ENCODE data around the gene MRFAP1. TPM values are rescaled to one million over a fixed set of nuclear protein-coding genes. Genes with fewer than 3 reads are reported as not detected.
A peak's percentile ranks its signal among the peaks of the same experiment; 100 is the strongest.

Gene MRFAP1
- 38.7 TPM for total RNA-seq (2013)
- polyA plus RNA-seq, result 100 to 1,000 TPM in 2 of 3 donors, 10 to 100 TPM in 1; 72.1 to 180 (median 171) TPM
- 21.3 and 59.6 TPM in 2 replicates for polyA minus RNA-seq
- 47.3 to 123 (median 78.0) reads per million in 11 experiments for total RNA-seq

DNA sequence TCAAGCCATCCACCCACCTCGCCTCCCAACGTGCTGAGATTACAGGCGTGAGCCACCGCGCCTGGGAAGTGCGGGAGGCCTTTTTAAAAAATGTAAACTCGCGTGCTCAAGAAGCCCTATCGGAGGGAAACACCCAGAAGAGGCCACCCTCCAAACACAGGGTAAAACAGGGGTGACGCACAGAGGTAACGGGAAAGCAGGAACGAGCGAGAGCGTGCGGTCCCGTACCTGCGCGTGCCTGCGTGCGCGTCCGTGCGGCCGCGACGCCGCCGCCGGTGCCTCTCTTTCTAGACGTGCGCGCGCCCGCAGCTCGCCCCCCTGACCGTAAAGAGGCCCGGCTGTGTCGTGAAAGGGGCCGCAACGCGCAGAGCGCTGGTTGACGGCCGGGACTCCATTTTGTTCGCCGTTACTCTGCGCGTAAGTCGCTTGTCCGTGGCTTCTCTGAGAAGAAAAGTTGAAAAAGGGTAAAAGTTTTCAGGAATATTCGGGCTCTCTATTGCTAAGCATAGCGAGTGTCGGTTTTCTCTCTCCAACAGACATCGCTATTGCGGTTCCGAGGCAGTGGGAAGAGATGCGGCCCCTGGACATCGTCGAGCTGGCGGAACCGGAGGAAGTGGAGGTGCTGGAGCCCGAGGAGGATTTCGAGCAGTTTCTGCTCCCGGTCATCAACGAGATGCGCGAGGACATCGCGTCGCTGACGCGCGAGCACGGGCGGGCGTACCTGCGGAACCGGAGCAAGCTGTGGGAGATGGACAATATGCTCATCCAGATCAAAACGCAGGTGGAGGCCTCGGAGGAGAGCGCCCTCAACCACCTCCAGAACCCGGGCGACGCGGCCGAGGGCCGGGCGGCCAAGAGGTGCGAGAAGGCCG, at the start of gene MRFAP1:
Gene MRFAP1, plus strand, starts transcription at position 394 of the 872 bp plus-strand sequence. Its CDS starts 178 bp downstream, at position 572.
- peaks cover under 1 to 3% (median 1%) of the 10 kb centered on the region in 7 donors for H3K9me3 Mint-ChIP-seq
- TF ChIP-seq, protein P1, sequence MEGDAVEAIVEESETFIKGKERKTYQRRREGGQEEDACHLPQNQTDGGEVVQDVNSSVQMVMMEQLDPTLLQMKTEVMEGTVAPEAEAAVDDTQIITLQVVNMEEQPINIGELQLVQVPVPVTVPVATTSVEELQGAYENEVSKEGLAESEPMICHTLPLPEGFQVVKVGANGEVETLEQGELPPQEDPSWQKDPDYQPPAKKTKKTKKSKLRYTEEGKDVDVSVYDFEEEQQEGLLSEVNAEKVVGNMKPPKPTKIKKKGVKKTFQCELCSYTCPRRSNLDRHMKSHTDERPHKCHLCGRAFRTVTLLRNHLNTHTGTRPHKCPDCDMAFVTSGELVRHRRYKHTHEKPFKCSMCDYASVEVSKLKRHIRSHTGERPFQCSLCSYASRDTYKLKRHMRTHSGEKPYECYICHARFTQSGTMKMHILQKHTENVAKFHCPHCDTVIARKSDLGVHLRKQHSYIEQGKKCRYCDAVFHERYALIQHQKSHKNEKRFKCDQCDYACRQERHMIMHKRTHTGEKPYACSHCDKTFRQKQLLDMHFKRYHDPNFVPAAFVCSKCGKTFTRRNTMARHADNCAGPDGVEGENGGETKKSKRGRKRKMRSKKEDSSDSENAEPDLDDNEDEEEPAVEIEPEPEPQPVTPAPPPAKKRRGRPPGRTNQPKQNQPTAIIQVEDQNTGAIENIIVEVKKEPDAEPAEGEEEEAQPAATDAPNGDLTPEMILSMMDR (IDR thresholded peaks at IDR 0.05), result no peak

DNA sequence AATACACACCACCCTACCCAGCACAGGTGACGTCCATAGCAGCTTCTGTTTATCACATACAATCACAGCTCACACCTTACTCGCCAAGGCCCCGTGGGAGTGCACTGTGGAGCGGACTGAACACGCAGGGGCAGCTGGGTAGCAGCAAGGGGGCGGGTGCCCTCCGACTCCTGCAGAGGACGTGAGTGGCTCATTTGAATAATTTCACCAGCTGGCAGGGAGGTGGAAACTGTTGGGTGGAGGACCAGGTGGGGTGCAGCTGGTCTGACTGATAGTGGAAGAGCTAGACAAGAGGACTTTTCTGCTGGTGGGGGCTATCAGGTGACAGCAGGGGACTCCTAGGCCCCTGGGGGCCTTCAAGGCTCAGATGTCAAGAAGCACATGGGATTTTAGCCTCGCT, 49.2 kb upstream of the MRFAP1 start:
- Histone ChIP-seq H3K79me2 (ENCODE audit: insufficient read depth, low read length) (no peaks in the 10 kb centered on the region), H3K4me1 (ENCODE audit: control insufficient read depth in 1 of 2, insufficient read depth in 2 of 2, low read length in 2 of 2) (no peaks in the 10 kb centered on the region), H3K9ac (ENCODE audit: insufficient read depth, low read length, poor library complexity, severe bottlenecking) (no peak overlapping the region), H3K36me3 (replicated peaks in 1 of 2; ENCODE audit: control insufficient read depth in 1 of 2, insufficient read depth in 2 of 2, low read length in 2 of 2) (peaks cover 77 to 95% of the 10 kb centered on the region in 2 donors), H3K27ac (ENCODE audit: low read depth in 1 of 2, low read length in 2 of 2) (no peak overlapping the region), H2AFZ (ENCODE audit: insufficient read depth, low read depth, low read length, poor library complexity, severe bottlenecking) (no peak overlapping the region), H4K20me1 (ENCODE audit: insufficient read depth, low read length) (no peaks in the 10 kb centered on the region), H3K4me3 (replicated peaks in 1 of 3; ENCODE audit: low read depth in 2 of 3, low read length in 3 of 3) (no peak overlapping the region), H3K9me3 (replicated peaks in 1 of 2; ENCODE audit: control insufficient read depth in 1 of 2, insufficient read depth in 1 of 2, low read length in 2 of 2) (no peaks in the 10 kb centered on the region), H3K27me3 (ENCODE audit: control insufficient read depth in 2 of 2, insufficient read depth in 2 of 2, low read length in 2 of 2) (no peaks in the 10 kb centered on the region), H3K4me2 (replicated peaks; ENCODE audit: extremely low read depth, low read length, poor library complexity, severe bottlenecking) (no peak overlapping the region)
- intact Hi-C loops (cut with micrococcal nuclease), result no loop called here
- no peak overlapping the region for H3K4me3 Mint-ChIP-seq
- WGBS (ENCODE audit: insufficient coverage), result 94% methylated on average over 6 of the region's 9 CpGs
- peak overlapping the region in 2 of 7 donors; percentile 22 to 58 for H3K27ac Mint-ChIP-seq
- no peak for DNase-seq
- peaks cover 76 to 95% of the 10 kb centered on the region in 2 donors for H3K36me3 Mint-ChIP-seq
- TF ChIP-seq, protein P1 (IDR thresholded peaks at IDR 0.05), result no peak
- H3K9me3 Mint-ChIP-seq, result no peaks in the 10 kb centered on the region
- H3K4me1 Mint-ChIP-seq, result no peaks in the 10 kb centered on the region
- H3K27me3 Mint-ChIP-seq (ENCODE audit: low read depth in 3 of 3), result peaks cover 0 to 2% (median 0%) of the 10 kb centered on the region in 3 donors

More for the DNA sequence above, at the start of gene MRFAP1:
- Histone ChIP-seq H3K4me1 (ENCODE audit: control insufficient read depth in 1 of 2, insufficient read depth in 2 of 2, low read length in 2 of 2) (peaks cover 20 to 29% of the 10 kb centered on the region in 2 donors), H2AFZ (ENCODE audit: insufficient read depth, low read depth, low read length, poor library complexity, severe bottlenecking) (peak within 1 kb of the TSS; percentile 88), H3K9me3 (replicated peaks in 1 of 2; ENCODE audit: control insufficient read depth in 1 of 2, insufficient read depth in 1 of 2, low read length in 2 of 2) (no peaks in the 10 kb centered on the region), H3K9ac (ENCODE audit: insufficient read depth, low read length, poor library complexity, severe bottlenecking) (peak within 1 kb of the TSS; percentile 91), H3K79me2 (ENCODE audit: insufficient read depth, low read length) (peaks cover 21% of the 10 kb centered on the region), H3K27me3 (ENCODE audit: control insufficient read depth in 2 of 2, insufficient read depth in 2 of 2, low read length in 2 of 2) (no peaks in the 10 kb centered on the region), H3K4me3 (replicated peaks in 1 of 3; ENCODE audit: low read depth in 2 of 3, low read length in 3 of 3) (peak within 1 kb of the TSS; percentile 89 to 97 (median 89)), H3K4me2 (replicated peaks; ENCODE audit: extremely low read depth, low read length, poor library complexity, severe bottlenecking) (peak within 1 kb of the TSS; percentile 84), H3K36me3 (replicated peaks in 1 of 2; ENCODE audit: control insufficient read depth in 1 of 2, insufficient read depth in 2 of 2, low read length in 2 of 2) (peaks cover 16 to 17% of the 10 kb centered on the region in 2 donors), H3K27ac (ENCODE audit: low read depth in 1 of 2, low read length in 2 of 2) (peak within 1 kb of the TSS; percentile 96 to 99), H4K20me1 (ENCODE audit: insufficient read depth, low read length) (peaks cover 24% of the 10 kb centered on the region)
- intact Hi-C loops (cut with micrococcal nuclease), result loop anchor here (1.0 to 5.0 kb wide), 4 partner anchors 33 to 77 kb away; partner anchors contain the start of gene BLOC1S4 (in 2 of the 2)
- Mint-ChIP-seq H3K27ac (peak within 1 kb of the TSS; percentile 96 to 100 (median 99)), H3K27me3 (ENCODE audit: low read depth in 3 of 3) (peaks cover 0 to 2% (median 0%) of the 10 kb centered on the region in 3 donors), H3K4me1 (peaks cover 24% of the 10 kb centered on the region), H3K4me3 (peak within 1 kb of the TSS; percentile 99 to 100), H3K36me3 (peaks cover 18 to 23% of the 10 kb centered on the region in 2 donors)
- DNase-seq, result peak; percentile 90 to 94 (median 92)
- under 1% methylated on average over 84 of the region's 90 CpGs for WGBS (ENCODE audit: insufficient coverage)

Measured in CD14-positive monocyte (primary cell).